PC-3 (cell line): ENCODE data around the gene MRFAP1L1. TPM values are rescaled to one million over a fixed set of nuclear protein-coding genes. Genes with fewer than 3 reads are reported as not detected.

Source experiments
- ATAC-seq: fragments of 200-7000 bp; cut with Tn5 transposase; 2 replicates; pipeline ENCODE4 v1.9.1; 2020; ENCODE audit warnings: mild to moderate bottlenecking, moderate library complexity
- BruUV-seq: library from RNA; stranded (reverse); fragments of 400-500 nt; replicated peaks from 2 replicates; lab custom pipeline; 2021; lab: Mats Ljungman, UMichigan
- CTCF ChIA-PET: fragments of 300-600 bp; sonication (Branson Sonifier 250); formaldehyde crosslinking; loops from one replicate; lab custom pipeline; 2022; ENCODE audit warnings: antibody characterized with exemption; lab: Charles Lee
- POLR2A ChIA-PET: fragments of 300-600 bp; sonication (Branson Sonifier 250); formaldehyde crosslinking; loops from one replicate; lab custom pipeline; 2022; ENCODE audit warnings: antibody characterized with exemption; ENCODE audit not compliant: unreplicated experiment; lab: Charles Lee
- DNase-seq: peaks from one replicate; pipeline ENCODE4 v3.0.0-alpha.2; 2015
- H2AFZ ChIP-seq: fragments of 300-600 bp; sonication (generic); 2 replicates; pipeline ENCODE4 v1.6.0; 2016; ENCODE audit warnings: antibody characterized with exemption, low read length
- H3F3A ChIP-seq: fragments of 300-600 bp; sonication (generic); one replicate; pipeline ENCODE4 v1.6.0; 2017; ENCODE audit warnings: antibody characterized with exemption, low read length, control low read depth, mild to moderate bottlenecking; ENCODE audit not compliant: unreplicated experiment
- H3K27ac ChIP-seq: fragments of 300-600 bp; sonication (generic); 2 replicates; pipeline ENCODE4 v1.5.1; 2016; ENCODE audit warnings: mild to moderate bottlenecking, low read length
- H3K27me3 ChIP-seq: fragments of 300-600 bp; sonication (generic); 2 replicates; pipeline ENCODE4 v1.6.1; 2016; ENCODE audit warnings: low read length, mixed read lengths
- H3K36me3 ChIP-seq: fragments of 300-600 bp; sonication (generic); 2 replicates; pipeline ENCODE4 v1.6.1; 2016; ENCODE audit warnings: low read depth, mixed run types, low read length, mixed read lengths
- H3K4me1 ChIP-seq: fragments of 300-600 bp; sonication (generic); 2 replicates; pipeline ENCODE4 v1.5.1; 2016; ENCODE audit warnings: low read length; ENCODE audit not compliant: insufficient read depth
- H3K4me2 ChIP-seq: fragments of 300-600 bp; sonication (generic); 2 replicates; pipeline ENCODE4 v1.6.0; 2016; ENCODE audit warnings: low read length
- H3K4me3 ChIP-seq: fragments of 300-600 bp; sonication (generic); 2 replicates; pipeline ENCODE4 v1.5.1; 2016; ENCODE audit warnings: mild to moderate bottlenecking, low read length, mixed read lengths
- H3K79me2 ChIP-seq: fragments of 300-600 bp; sonication (generic); 2 replicates; pipeline ENCODE4 v1.6.1; 2017; ENCODE audit warnings: low read length, mixed read lengths
- H3K9ac ChIP-seq: fragments of 300-600 bp; sonication (generic); 2 replicates; pipeline ENCODE4 v1.6.0; 2016; ENCODE audit warnings: mild to moderate bottlenecking, low read length
- H3K9me2 ChIP-seq: fragments of 300-600 bp; sonication (generic); replicated peaks from 2 replicates; pipeline ENCODE4 v1.6.1; 2016; ENCODE audit warnings: mixed run types, low read length, mixed read lengths
- H3K9me3 ChIP-seq: fragments of 300-600 bp; sonication (generic); 2 replicates; pipeline ENCODE4 v1.6.1; 2016; ENCODE audit warnings: low read length, mixed read lengths
- H4K20me1 ChIP-seq: fragments of 300-600 bp; sonication (generic); 2 replicates; pipeline ENCODE4 v1.6.1; 2016; ENCODE audit warnings: low read length, mixed read lengths
- CTCF ChIP-seq: fragments of 300-600 bp; sonication (generic); conservative IDR thresholded peaks from 2 replicates; pipeline ENCODE4 v1.5.1; 2017; ENCODE audit warnings: antibody characterized with exemption, low read depth, mild to moderate bottlenecking, low read length
- EZH2 ChIP-seq: fragments of 300-600 bp; sonication (generic); IDR thresholded peaks from one replicate; pipeline ENCODE4 v1.6.1; 2017; ENCODE audit warnings: antibody characterized with exemption, mild to moderate bottlenecking, low read length; ENCODE audit not compliant: unreplicated experiment
- EZH2phosphoT487 ChIP-seq: fragments of 300-600 bp; sonication (generic); IDR thresholded peaks from 2 replicates; pipeline ENCODE4 v1.6.1; 2018; ENCODE audit warnings: mild to moderate bottlenecking, antibody characterized with exemption, low read length, borderline replicate concordance
- intact Hi-C: fragments of 100-400 bp; cut with micrococcal nuclease; formaldehyde crosslinking; loops from 2 replicates; pipeline ENCODE4 v1.9.0; 2023
- total RNA-seq: library from RNA; depleted of rRNA; stranded (reverse); fragments of >200 nt; gene quantifications from 2 replicates; pipeline ENCODE4 v1.2.3, GENCODE V29; 2014

MRFAP1L1 gene
- total RNA-seq, 1 experiment from 2014 or later: 50.5 TPM

- Histone ChIP-seq H3K9me2 (no peaks in the 10 kb centered on the region), H3K27me3 (no peaks in the 10 kb centered on the region), H3K9me3 (no peaks in the 10 kb centered on the region), H3K4me2 (no peak overlapping the region), H3K4me1 (peaks cover 15% of the 10 kb centered on the region), H3F3A (peaks cover 5% of the 10 kb centered on the region), H2AFZ (no peak overlapping the region), H4K20me1 (no peaks in the 10 kb centered on the region), H3K4me3 (no peak overlapping the region), H3K9ac (no peak overlapping the region), H3K79me2 (no peaks in the 10 kb centered on the region), H3K36me3 (no peaks in the 10 kb centered on the region), H3K27ac (no peak overlapping the region)
- ChIA-PET POLR2A (no interaction called here), CTCF (no interaction called here)
- ATAC-seq (no peak), DNase-seq (no peak)
- TF ChIP-seq CTCF (no peak), EZH2 (no peak), EZH2phosphoT487 (no peak)
- intact Hi-C loops: no loop called here
- BruUV-seq: no TSS peak
These were observed 44.4 kb downstream of the MRFAP1L1 start for GRCh38 chr4:6665320-6665654.

GRCh38 chr4:6663596-6664393 lies 45.9 kb downstream of the MRFAP1L1 start:
- BruUV-seq: no TSS peak
- H3K79me2 ChIP-seq: no peaks in the 10 kb centered on the region
- H3K4me3 ChIP-seq: no peak overlapping the region
- H3K27me3 ChIP-seq: no peaks in the 10 kb centered on the region
- no peak overlapping the region for H3K27ac ChIP-seq
- TF ChIP-seq EZH2: no peak
- TF ChIP-seq EZH2phosphoT487: no peak
- no peak for TF ChIP-seq CTCF
- DNase-seq (no peak), ATAC-seq (no peak)
- H3K36me3 ChIP-seq: no peaks in the 10 kb centered on the region
- POLR2A ChIA-PET: no interaction called here
- no peaks in the 10 kb centered on the region for H4K20me1 ChIP-seq
- H3K4me2 ChIP-seq: peak overlapping the region; percentile 31; the same call in 1 of the 2 replicates
- no peaks in the 10 kb centered on the region for H3K9me2 ChIP-seq
- H2AFZ ChIP-seq: no peak overlapping the region
- H3K9ac ChIP-seq: no peak overlapping the region
- H3K4me1 ChIP-seq: peaks cover 6% of the 10 kb centered on the region
- CTCF ChIA-PET: no interaction called here
- peaks cover 2% of the 10 kb centered on the region for H3F3A ChIP-seq
- intact Hi-C loops: no loop called here
- H3K9me3 ChIP-seq: no peaks in the 10 kb centered on the region

DNA sequence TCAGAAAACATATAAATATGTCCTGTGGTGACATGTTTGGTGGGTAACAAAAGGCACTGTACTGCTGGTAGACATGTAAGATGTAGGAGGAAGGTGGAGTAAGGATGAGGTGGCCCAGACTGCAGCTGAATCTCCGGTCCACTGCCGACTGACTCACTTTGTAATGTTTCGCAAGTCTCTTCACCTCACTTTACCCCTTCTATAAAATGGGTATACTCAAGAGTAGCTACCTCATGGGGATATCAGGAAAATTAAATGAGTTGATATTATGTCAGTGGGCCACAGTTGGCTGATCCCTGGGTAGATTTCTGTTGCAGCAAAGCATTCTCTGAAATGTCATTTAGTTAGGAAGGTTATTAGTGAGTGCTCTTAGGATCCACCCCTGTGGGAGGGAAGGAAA lies 47.1 kb downstream of the MRFAP1L1 start:
- H3K9me2 ChIP-seq: no peaks in the 10 kb centered on the region
- ChIA-PET CTCF (no interaction called here), POLR2A (no interaction called here)
- H3K9ac ChIP-seq: no peak overlapping the region
- H2AFZ ChIP-seq: no peak overlapping the region
- TF ChIP-seq CTCF (no peak), EZH2phosphoT487 (no peak), EZH2 (no peak)
- no peaks in the 10 kb centered on the region for H3K9me3 ChIP-seq
- no peaks in the 10 kb centered on the region for H3F3A ChIP-seq
- no TSS peak for BruUV-seq
- no peaks in the 10 kb centered on the region for H3K36me3 ChIP-seq
- no peak overlapping the region for H3K4me3 ChIP-seq
- ATAC-seq: no peak
- H3K4me2 ChIP-seq: no peak overlapping the region
- H4K20me1 ChIP-seq: no peaks in the 10 kb centered on the region
- H3K79me2 ChIP-seq: no peaks in the 10 kb centered on the region
- no peak for DNase-seq
- H3K27ac ChIP-seq: no peak overlapping the region
- intact Hi-C loops: no loop called here
- no peaks in the 10 kb centered on the region for H3K27me3 ChIP-seq
- H3K4me1 ChIP-seq: no peaks in the 10 kb centered on the region
